Measurements from ENCODE around the gene TACC2. TPM values are rescaled to one million over a fixed set of nuclear protein-coding genes. Genes with fewer than 3 reads are reported as not detected.

Gene TACC2
- total and polyA plus RNA-seq, 2 experiments from 2014 or later: 30.8 to 35.9 TPM

- Mint-ChIP-seq H3K27ac (no peak overlapping the region), H3K4me1 (peaks cover 5% of the 10 kb centered on the region), H3K9me3 (no peaks in the 10 kb centered on the region), H3K27me3 (ENCODE audit: insufficient read depth, low read depth, poor library complexity) (peaks cover 5% of the 10 kb centered on the region), H3K4me3 (no peak overlapping the region), H3K36me3 (ENCODE audit: low read depth) (no peaks in the 10 kb centered on the region)
- 0 out of 2 replicates have a peak overlapping the region, but pooled peaks have one; percentile 75 for H2AFZ ChIP-seq
- DNase-seq (ENCODE audit: low spot score) (no peak), ATAC-seq (no peak)
- no peaks in the 10 kb centered on the region for H3K79me2 ChIP-seq (replicated peaks; ENCODE audit: insufficient read depth)
- no peak overlapping the region for H3K4me2 ChIP-seq
- 0 out of 2 replicates have a peak, but pooled peaks cover 1% of the 10 kb centered on the region for H3K4me1 ChIP-seq (ENCODE audit: insufficient read depth)
- TF ChIP-seq NANOG (IDR thresholded peaks at IDR 0.05; ENCODE audit: borderline replicate concordance): no peak
- TF ChIP-seq ETS1 (IDR thresholded peaks at IDR 0.05): no peak
- no peak for TF ChIP-seq EZH2 (IDR thresholded peaks at IDR 0.05; ENCODE audit: low read depth, unreplicated experiment)
- no peak for TF ChIP-seq EZH2phosphoT487 (IDR thresholded peaks at IDR 0.05; ENCODE audit: unreplicated experiment)
- TF ChIP-seq ZNF331 (CRISPR knock-in tag; IDR thresholded peaks at IDR 0.05; ENCODE audit: low read depth): no peak
- TF ChIP-seq CTCF (conservative IDR thresholded peaks at IDR 0.05; ENCODE audit: low read depth in 2 of 2): no peak
- TF ChIP-seq STAT1 (IDR thresholded peaks at IDR 0.05; ENCODE audit: unreplicated experiment): no peak
- no peak for TF ChIP-seq CREB1 (CRISPR knock-in tag; IDR thresholded peaks at IDR 0.05; ENCODE audit: low read depth)
- no peak for TF ChIP-seq POLR2AphosphoS5 (IDR thresholded peaks at IDR 0.05; ENCODE audit: low read depth)
- TF ChIP-seq ZNF114 (CRISPR knock-in tag; IDR thresholded peaks at IDR 0.05): no peak
- H4K20me1 ChIP-seq (replicated peaks; ENCODE audit: insufficient read depth): no peaks in the 10 kb centered on the region
- H3K4me3 ChIP-seq: no peak overlapping the region
- no peaks in the 10 kb centered on the region for H3F3A ChIP-seq (replicated peaks; ENCODE audit: low read depth)
- H3K9me2 ChIP-seq (ENCODE audit: insufficient read depth): 0 out of 2 replicates have a peak, but pooled peaks cover 5% of the 10 kb centered on the region
- H3K36me3 ChIP-seq (ENCODE audit: insufficient read depth): no peaks in the 10 kb centered on the region
- no peaks in the 10 kb centered on the region for H3K27me3 ChIP-seq (ENCODE audit: insufficient read depth)
- H3K27ac ChIP-seq (ENCODE audit: low read depth): no peak overlapping the region
These were observed 309.2 kb downstream of the TACC2 start for GRCh38 chr10:122298206-122298597.

GRCh38 chr10:122298598-122299301 is 309.8 kb downstream of the TACC2 start:
- Histone ChIP-seq H3K4me1 (ENCODE audit: insufficient read depth) (0 out of 2 replicates have a peak, but pooled peaks cover 2% of the 10 kb centered on the region), H3K36me3 (ENCODE audit: insufficient read depth) (no peaks in the 10 kb centered on the region), H3K79me2 (replicated peaks; ENCODE audit: insufficient read depth) (no peaks in the 10 kb centered on the region), H3K27me3 (ENCODE audit: insufficient read depth) (no peaks in the 10 kb centered on the region), H4K20me1 (replicated peaks; ENCODE audit: insufficient read depth) (no peaks in the 10 kb centered on the region), H3K27ac (ENCODE audit: low read depth) (no peak overlapping the region), H2AFZ (peak overlapping the region; percentile 80), H3K4me2 (no peak overlapping the region), H3K9me2 (ENCODE audit: insufficient read depth) (0 out of 2 replicates have a peak, but pooled peaks cover 5% of the 10 kb centered on the region), H3F3A (replicated peaks; ENCODE audit: low read depth) (no peaks in the 10 kb centered on the region), H3K4me3 (no peak overlapping the region)
- H3K36me3 Mint-ChIP-seq (ENCODE audit: low read depth): no peaks in the 10 kb centered on the region
- no peak overlapping the region for H3K27ac Mint-ChIP-seq
- DNase-seq (ENCODE audit: low spot score) (peak; percentile 93), ATAC-seq (peak; percentile 97)
- H3K27me3 Mint-ChIP-seq (ENCODE audit: insufficient read depth, low read depth, poor library complexity): peaks cover 5% of the 10 kb centered on the region
- TF ChIP-seq ETS1 (IDR thresholded peaks at IDR 0.05) (no peak), CTCF (conservative IDR thresholded peaks at IDR 0.05; ENCODE audit: low read depth in 2 of 2) (peak; percentile 93)
- H3K4me1 Mint-ChIP-seq: peaks cover 5% of the 10 kb centered on the region
- no peak overlapping the region for H3K4me3 Mint-ChIP-seq
- no peaks in the 10 kb centered on the region for H3K9me3 Mint-ChIP-seq
